HCEC 1CT (cell line): ENCODE results near the gene AUTS2.

Experiments
- DNase-seq: peaks from one replicate; pipeline ENCODE4 v3.0.0-alpha.2; 2017

Gene AUTS2

GRCh38 chr7:69799990-69800389, 201.7 kb downstream of the AUTS2 start:
- no peak for DNase-seq

GRCh38 chr7:69800495-69800894, 202.2 kb downstream of the AUTS2 start:
- DNase-seq: no peak

GRCh38 chr7:69801729-69802682, 203.7 kb downstream of the AUTS2 start:
- no peak for DNase-seq

GRCh38 chr7:69803699-69804516, 205.6 kb downstream of the AUTS2 start:
- no peak for DNase-seq

- DNase-seq: no peak
These were observed 206.7 kb downstream of the AUTS2 start for GRCh38 chr7:69804962-69805361.

- DNase-seq: no peak
These were observed 210.1 kb downstream of the AUTS2 start for GRCh38 chr7:69808391-69808790.

- no peak for DNase-seq
These were observed 213.4 kb downstream of the AUTS2 start for GRCh38 chr7:69811476-69812308.

- no peak for DNase-seq
These were observed 214.5 kb downstream of the AUTS2 start for GRCh38 chr7:69812756-69813155.

GRCh38 chr7:69813637-69814240, 215.5 kb downstream of the AUTS2 start:
- no peak for DNase-seq

GRCh38 chr7:69814421-69814962, 216.2 kb downstream of the AUTS2 start:
- no peak for DNase-seq

GRCh38 chr7:69816501-69816900, 218.2 kb downstream of the AUTS2 start:
- no peak for DNase-seq

- DNase-seq: no peak
These were observed 218.8 kb downstream of the AUTS2 start for GRCh38 chr7:69817121-69817520.

- no peak for DNase-seq
These were observed 219.8 kb downstream of the AUTS2 start for GRCh38 chr7:69817841-69818635.

- DNase-seq: no peak
These were observed 220.5 kb downstream of the AUTS2 start for GRCh38 chr7:69818636-69819332.

- no peak for DNase-seq
These were observed 221.0 kb downstream of the AUTS2 start for GRCh38 chr7:69819333-69819705.

- DNase-seq: no peak
These were observed 222.4 kb downstream of the AUTS2 start for GRCh38 chr7:69820479-69821192.

- no peak for DNase-seq
These were observed 224.1 kb downstream of the AUTS2 start for GRCh38 chr7:69822386-69822785.

- DNase-seq: no peak
These were observed 225.0 kb downstream of the AUTS2 start for GRCh38 chr7:69823151-69823744.

- no peak for DNase-seq
These were observed 227.1 kb downstream of the AUTS2 start for GRCh38 chr7:69825113-69825972.
